Activated CD4-positive, CD25-positive, alpha-beta regulatory T cell treated with anti-CD3 and anti-CD28 coated beads, Interleukin-2, amount 50 U/mL, for 72 hours (primary cell): ENCODE data around the gene CELSR1.

Experiments
- DNase-seq: peaks from one replicate; pipeline ENCODE4 v3.0.0; 2021

The CELSR1 gene

DNA sequence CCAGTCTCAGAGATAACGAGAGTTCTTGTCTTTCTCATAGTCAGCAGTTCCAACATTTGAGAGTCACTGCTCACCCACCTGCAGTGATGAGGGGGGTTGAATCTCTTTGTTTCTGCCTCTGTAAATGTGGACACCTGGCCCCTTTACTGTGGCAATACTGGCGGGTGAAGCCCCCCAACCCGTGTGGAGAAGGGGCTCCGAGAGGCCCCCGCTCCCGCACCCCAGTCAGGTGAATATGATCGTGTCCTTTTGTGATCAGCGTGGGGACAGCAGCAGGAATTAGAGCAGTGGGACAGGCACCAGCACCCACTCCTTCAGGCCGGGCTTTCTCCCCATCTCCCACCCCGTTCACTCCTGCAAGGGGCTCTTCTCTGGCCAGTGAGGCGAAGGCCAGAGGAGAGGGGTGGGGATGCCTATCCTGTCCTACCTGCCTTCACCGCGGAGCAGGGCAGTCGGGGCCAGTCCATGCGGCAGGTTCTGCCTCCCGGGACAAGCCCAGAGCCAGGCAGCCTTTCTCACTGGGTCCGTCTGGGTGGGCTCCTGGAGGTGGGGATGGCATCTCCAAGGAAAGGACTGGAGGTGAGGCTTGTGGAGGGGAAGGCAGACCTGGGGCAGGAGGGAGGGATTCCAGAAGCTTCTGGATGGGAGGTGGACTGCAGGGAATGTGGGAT, 12.7 kb upstream of the CELSR1 start:
- no peak for DNase-seq

DNA sequence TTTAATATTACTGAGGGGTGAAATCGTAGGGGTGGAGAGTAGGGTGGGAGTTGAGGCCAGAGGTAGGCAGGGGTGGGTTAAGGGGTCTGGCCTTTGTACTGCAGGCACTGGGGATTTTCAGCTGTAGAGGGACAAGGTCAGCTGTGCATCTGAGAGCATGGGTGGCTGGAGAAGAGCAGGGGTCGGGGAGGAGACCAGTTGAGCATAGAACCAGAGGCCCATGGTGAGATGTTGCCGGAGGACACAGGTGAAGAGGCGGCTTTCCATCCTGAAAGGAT, 12.1 kb upstream of the CELSR1 start:
- DNase-seq = no peak

DNA sequence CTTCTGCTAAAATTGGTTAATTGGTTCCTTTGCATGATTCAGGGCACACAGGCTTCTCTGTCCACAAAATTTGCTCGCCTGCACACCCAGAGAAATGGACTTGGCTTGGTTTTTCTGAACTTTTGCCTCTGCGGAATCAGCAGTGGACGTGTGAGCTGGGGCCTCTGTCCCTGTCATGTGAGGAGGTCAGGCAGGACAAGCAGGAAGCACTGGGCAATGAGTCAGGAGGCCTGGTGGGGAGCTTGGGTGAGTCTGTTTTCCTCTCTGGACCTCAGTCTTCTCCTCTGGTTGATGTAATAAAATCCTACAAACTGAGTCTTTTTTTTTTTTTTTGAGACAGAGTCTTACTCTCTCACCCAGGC, 10.4 kb upstream of the CELSR1 start:
- DNase-seq = no peak

DNA sequence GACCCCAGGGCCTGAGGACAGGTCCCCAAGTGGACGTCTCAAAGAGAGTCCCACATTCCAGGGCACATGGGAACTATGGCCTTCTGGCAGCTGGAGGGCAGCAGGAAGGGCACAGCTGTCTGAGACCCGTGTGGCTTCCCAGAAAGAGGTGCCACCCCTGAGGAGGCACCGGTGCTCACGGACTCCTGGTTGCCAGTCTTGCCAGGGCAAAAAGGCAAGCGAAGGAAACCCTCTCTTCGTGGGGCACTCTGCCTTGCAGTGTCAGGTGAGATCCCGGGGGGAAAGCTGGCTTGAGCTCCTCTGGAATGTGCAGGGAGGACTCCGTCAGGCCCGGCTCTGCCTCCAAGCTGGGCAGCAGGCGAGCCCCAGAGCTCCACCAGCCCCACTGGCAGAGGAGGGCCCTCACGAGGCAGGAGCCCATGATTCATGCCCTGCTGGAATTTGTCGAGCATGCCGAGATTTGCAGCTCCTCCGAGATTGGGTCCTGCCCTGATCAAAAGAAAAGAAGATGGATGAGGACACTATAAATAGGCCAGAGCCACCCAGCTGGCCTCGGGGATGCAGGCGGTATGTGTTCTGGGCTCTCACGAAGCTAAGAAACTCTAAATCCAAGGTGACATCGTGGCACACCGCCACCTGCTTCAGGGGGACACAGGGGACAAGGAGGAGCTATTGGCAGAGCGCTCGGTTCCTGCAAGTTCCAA, 9.9 kb upstream of the CELSR1 start:
- DNase-seq = no peak

DNA sequence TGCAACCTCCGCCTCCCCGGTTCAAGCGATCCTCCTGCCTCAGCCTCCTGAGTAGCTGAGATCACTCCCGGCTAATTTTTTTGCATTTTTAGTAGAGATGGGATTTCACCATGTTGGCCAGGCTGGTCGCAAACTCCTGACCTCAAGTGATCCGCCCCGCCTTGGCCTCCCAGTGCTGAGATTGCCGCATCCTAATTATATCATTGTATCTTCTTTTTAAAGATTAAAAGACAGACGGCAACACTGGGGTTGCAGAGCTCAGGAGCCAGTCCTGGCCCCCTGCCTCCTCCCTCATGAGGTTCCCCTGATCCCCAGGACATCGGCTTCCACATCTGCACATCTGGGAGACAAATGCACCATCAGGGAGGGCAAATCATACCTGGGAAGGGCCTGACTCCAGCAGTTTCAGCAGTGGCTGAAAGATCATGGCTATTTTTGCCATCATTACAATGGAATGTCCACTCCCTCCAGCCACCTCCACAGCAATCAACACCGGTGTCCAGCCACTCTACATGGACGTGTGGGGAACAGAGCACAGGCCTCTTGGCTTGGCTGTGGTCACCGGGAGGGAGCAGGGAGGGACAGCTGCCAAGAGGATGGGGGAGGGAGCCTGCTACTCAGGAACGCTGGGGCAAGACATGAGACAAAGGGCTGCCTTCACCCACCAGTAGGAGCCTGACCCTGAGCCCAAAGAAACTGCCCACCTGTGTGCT, 9.2 kb upstream of the CELSR1 start:
- no peak for DNase-seq

DNA sequence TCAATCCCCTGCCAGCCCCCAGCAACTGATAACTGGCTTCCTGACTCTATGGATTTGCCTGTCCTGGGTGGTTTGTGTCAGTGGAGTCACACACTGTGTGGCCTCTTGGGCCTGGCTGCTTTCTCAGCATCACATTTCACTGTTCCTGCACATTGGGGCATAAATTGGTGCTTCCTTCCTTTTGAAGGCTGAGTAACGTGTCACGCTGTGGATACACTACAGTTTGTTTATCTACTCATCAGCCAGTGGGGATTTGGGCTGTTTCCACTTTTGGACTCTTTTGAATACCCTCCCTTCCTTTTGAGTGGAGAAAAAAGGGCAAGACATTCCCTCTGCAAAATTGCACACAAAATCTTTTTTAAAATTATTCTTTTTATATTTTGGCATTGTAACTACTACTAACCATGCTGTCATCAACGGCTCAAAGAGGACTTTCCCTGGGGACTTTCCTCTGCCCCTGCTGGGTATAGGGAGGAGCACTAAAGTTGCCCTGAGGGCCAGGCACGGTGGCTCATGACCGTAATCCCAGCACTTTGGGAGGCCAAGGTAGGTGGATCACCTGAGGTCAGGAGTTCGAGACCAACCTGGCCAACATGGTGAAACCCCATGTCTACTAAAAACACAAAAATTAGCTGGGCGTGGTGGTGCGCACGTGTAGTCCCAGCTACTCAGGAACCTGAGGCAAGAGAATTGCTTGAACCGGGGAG, 7.8 kb upstream of the CELSR1 start:
- DNase-seq = no peak

DNA sequence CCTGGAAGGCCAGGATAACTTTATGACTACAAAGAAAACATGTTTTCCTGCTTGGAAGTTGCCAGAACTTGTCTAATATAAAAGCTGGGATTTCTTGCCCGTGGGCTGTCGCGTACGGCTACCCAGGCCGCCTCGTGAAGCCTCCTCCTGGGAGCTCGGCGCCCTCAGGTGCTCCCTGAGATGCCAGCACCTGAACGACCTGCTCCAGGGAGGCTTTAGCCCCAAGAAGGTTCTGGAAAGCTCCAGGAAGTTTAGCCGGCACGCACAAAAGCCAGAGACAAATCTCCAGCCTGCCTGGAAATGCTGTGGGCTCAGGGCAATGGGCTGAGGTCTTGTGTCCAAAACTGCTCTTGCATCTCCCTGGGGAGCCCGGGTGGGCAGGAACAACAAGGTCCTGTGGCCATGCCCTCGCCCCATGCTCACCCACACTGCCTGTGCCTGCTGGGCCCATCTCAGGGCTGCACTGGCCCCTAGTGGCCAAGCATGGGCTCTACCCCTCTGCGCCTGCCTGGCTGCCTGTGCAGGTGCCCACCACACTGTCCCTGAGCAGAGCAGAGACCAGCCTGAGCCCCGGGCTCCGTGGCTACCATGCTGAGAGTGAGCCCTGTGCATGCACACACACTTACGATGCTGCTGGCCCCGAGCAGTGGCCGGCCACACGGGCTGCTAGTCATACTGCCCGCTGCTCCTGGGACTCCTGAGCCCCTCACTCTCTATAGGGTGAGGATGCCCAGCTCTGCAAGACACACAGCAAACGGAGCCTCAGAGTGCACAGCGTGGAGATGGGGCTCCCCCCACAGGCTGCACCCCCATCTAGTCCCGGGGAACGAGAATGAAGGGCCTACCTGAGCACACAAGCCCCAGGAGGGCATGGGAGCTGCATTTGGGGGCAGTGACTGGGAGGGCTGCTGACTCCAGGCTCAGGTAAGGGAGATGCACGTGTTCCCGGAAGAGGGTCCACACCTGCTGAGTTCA, 4.9 kb upstream of the CELSR1 start:
- DNase-seq = peak; percentile 74

DNA sequence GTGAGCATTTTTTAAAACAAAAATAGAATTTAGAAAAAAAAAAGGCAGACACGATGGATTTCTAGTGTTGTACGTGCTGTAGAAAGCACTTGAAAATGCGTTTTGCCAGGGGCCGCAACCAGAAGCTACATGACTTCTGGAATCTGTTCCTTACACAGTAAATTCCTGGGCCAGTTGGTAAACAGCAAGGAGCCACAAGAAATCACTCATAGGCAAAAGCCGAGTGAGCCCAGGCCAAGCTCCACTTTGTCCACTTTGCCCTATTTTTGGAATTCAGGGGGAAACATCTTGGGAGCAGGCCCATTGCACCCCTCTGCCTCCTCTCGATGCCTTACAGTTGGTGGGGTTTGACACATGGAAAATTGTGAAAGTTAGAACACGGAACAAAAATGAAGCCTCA, 4.1 kb upstream of the CELSR1 start:
- DNase-seq = no peak

DNA sequence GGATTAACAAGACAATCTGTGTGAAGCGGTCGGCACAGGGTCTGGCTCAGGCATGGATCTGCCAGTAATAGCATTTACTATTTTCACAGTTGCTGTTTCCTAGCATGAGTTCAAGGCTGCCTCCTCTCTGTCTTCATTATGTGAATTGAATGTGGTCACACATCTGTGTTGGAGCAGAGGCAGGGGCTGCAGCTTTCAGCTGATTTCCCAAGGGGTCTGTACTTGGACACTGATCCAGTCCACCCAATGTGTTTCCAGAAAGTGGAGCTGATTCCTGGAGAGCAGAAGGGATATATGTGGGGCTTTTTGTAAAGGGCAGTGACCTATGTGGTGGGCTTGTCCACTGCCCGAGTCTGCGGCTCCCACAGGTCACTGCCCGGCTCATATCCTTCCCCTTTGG, 3.5 kb upstream of the CELSR1 start:
- no peak for DNase-seq

DNA sequence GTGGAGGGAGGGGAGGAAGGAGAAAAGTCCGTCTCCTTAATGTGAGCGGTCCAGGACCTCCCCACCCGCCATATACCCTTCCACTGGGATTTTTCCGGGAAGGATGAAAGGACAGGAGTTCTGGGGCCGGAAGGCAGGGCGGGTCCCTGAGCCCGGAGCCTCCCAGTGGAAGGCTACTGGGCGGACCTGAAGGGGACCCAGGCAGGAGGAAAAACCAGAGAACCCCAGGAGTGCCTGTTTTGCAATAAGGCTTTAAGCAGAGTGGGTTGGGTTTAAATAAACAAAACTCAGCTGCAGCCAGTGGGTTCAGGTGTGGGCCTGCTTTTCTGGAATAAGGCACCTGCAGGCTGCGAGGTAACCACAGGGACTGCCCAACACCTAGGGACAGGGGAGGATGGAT, 1.7 kb upstream of the CELSR1 start:
- no peak for DNase-seq

DNA sequence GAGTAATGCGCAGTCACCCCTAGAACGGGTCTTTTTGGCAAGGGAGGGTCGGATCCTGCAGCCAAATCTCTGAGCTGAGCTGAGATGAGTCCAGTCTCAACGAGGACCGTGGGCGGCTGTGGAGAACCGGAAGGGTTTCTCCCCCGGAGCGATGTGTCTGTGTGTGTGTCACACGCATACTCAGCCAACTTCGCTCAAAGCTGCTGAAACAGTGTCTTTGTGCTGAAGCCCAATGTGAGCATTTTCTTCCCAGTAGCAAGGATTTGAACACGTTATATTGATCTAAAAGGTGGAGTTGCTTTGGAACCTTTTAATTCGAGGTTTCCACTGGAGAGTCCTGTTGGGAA, 1.4 kb upstream of the CELSR1 start:
- no peak for DNase-seq

DNA sequence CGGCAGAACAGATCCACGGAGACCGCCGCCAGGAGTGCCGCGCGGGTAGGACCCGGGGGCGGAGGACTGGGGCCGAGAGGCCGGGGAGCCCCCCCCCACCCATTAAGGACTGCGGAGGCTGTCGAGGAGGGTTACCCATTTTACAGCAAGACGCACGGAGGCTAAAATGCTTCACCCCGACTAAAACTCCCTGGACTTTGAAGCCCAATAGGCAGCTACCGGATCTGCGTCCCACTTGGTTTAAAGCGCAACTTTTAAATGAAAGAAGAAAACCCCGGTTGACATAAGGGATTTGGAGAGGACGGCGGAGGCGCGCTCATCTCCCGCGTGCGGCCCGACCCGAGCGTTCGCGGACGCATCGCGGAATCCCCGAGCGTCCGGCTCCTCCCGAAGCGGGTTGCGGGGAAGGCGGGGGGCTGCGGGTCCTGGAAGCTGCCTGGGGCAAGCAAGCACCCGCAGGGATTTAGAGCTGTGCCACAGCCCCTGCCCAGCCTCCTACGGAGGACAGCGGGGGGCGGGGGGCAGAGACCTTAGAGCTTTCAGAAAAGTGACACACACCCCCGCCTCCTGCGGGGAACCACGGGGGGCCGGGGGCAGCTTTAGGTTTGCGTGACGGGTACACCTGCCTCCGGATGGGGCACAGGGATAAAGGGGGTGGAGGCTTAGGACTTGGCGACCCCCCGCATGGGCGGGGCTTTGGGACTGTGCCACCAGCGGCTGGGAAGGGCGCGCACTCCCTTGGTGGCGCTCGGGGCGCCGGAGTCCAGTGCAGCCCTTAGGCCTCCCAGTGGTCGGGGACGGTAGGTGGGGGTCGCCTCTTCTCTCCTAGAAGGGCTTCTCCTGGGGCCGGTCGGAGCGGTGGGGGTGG, 760 bp upstream of the CELSR1 start:
- DNase-seq = no peak

DNA sequence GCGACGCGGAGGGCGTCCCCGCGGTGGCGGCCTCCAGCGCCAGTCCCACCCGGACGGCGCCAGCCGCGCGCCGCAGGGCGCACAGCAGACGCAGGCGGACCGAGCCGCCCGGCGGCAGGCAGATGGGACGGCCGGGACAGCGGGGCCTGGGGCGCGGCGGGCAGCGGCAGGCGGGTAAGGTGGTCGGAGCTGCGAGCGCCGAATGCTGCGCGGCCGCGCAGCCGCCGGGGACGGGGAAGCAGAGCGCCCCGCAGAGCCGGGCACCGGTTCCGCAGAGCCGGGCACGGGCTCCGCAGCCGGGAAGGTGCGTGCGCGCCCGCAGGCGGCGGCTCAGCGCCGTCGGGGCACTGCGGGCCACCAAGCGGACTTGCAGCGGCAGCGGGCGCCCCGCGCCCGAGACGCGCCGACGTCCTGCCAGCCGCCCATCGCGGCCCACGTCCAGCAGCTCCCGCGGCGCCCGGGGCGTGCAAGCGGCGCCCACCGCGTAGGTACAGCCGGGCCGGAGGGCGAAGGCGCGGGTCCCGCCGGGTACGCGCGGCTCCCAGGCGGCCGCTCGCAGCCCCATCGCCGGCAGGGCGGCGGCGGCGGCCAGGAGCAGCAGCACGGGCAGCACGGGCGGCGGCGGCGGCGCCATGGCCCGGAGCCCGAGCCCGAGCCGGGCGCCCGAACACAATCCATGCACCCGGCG, 739 bp downstream of the CELSR1 start:
- no peak for DNase-seq

DNA sequence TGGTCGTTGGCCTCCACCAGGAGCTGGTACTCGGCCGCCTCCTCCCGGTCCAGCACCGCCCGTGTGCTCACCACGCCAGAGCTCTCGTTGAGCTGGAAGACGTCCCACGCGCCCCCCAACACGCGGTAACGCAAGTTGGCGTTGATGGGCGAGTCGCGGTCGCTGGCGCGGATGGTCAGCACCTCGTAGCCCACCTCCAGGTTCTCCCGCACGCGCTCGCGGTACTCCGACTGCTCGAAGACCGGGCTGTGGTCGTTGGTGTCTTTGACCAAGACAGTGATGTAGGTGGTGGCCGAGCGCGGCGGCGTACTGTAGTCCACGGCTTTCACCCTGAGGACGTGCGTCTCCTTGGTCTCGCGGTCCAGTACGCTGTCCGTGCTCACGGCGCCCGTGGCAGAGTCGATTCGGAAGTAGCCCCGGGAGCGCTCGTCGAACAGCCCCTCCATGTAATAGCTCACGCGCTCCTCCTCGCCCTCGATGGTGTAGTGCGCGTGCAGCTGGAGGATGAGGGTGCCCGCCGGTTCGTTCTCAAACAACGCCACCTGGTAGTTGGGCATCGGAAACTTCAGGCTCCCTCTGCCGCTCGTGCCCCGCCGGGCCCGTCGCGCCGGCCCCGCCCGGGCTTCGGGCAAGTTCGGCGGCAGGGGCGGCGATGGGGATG, 1.4 kb downstream of the CELSR1 start:
- no peak for DNase-seq

DNA sequence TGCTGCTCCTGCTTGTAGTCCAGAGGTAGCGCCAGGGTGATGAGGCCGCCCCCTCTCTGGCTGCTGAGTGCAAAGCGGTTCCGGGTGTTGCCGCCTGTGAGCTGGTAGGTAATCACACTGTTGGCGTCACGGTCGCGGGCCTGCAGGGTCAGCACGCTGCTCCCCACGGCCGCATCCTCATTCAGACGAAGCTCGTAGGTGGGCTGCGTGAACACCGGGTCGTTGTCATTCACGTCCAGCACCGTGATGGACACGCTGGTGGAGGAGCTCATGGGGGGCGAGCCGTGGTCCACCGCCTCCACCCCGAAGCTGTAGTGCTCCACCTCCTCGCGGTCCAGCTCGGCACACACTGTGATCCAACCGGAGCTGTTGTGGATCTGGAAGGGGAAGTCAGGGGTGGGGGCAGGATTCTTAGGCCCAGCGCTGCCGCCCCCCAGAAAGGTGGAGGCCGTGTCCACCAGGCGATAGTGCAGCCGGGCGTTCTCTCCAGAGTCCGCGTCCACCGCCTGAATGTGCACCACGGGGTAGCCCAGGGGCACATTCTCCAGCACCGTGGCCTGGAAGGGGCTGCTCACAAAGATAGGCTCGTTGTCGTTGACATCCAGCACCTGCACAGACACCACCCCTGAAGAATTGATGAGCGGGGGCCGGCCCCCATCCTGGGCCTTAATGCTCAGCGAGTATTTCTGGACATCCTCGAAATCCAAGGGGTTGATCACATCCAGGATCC, 2.4 kb downstream of the CELSR1 start:
- no peak for DNase-seq

DNA sequence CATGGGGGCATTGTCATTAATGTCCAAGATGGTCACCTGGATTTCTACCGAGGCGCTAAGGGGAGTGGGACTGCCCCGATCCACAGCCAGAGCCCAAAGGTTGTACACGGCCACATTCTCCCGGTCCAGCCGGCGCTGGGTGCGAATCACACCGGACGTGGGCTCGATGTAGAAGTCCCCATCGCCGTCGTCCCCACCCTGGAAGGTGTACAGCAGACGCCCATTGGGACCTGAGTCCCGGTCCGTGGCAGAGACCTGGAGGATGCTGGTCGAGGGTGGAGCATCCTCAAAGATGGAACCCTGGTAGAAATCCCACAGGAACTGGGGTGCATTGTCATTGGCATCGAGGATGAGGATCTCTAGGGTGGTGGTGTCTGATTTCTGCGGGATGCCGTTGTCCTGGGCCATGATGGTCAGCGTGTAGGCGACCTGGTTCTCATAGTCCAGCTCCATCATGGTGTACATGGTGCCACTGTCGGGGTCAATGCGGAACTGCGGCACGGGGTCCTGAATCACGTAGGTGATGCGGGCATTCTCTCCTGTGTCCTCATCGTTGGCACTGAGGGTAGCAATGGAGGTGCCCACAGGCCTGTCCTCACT, 3.1 kb downstream of the CELSR1 start:
- DNase-seq = no peak

DNA sequence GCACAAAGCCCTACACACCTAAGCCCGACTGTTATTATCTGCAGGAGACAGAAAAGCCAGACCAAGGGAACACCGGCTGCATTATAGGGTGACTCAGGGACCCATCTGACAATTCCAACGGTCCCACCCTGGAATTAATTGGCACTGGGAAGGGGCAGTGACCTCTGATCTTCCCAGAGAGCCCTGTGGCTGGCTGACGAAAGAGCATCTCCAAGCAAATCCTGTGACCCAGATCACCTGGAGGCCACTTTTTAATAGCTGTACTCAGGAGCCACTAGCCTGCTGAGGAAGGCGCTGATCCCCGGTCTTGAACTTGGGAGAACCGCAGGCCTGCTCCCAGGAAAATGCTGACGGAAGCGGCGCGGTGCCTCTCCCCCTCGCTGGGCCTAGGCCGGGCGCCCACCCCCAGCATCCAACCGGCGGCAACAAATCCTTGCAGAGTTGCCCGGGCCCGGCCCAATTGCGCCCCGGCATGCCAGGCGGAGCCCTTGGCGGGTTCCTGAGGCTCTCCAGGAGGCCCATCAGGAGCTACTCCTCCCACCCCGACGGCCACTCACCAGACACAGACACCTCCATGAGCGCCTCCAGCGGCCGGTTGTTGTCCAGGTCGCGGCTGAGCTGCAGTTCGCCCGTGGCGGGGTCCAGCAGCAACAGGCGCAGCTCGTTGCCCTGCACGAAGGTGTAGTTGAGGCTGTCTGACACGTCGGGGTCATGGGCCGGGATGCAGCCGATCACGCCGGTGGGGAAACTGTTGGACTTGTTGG, 4.2 kb downstream of the CELSR1 start:
- DNase-seq = no peak

DNA sequence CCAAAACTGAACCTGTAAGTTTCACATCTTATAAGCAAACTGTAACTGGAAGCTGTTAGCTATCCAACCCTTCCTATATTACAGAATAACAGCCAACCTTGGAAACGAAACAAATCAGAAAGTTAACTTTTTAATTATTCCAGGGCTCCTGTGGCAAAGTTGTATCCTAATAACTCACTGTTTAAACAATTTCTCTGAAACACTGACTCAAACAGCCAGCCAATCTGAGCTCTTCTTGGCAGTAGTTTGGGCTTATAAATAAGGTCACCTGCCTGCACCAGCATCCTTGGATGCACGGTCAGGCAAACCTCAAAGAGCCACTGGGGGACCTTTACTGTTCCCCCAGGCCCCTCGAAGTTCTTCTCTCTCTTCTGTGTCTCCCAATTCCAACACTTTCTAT, 5.0 kb downstream of the CELSR1 start:
- no peak for DNase-seq
